Upper lobe of right lung (tissue), 1 donor: ENCODE results near the gene ZNF277. TPM values are rescaled to one million over a fixed set of nuclear protein-coding genes. Genes with fewer than 3 reads are reported as not detected.

Experiments used
- ATAC-seq: fragments of 200-7000 bp; cut with Tn5 transposase; one replicate; pipeline ENCODE4 v1.9.1; 2020; ENCODE audit warnings: mild to moderate bottlenecking, moderate library complexity
- DNase-seq: peaks from one replicate; pipeline ENCODE4 v3.0.0-alpha.2; 2020
- H3K27ac ChIP-seq: fragments of 200-600 bp; one replicate; pipeline ENCODE4 v1.8.0; 2022
- H3K27me3 ChIP-seq: fragments of 200-600 bp; one replicate; pipeline ENCODE4 v1.8.0; 2022; ENCODE audit warnings: mild to moderate bottlenecking
- H3K36me3 ChIP-seq: fragments of 200-600 bp; one replicate; pipeline ENCODE4 v1.8.0; 2022
- H3K4me1 ChIP-seq: fragments of 200-600 bp; one replicate; pipeline ENCODE4 v1.8.0; 2022
- H3K4me3 ChIP-seq: fragments of 200-600 bp; one replicate; pipeline ENCODE4 v1.8.0; 2022; ENCODE audit warnings: mild to moderate bottlenecking
- H3K9me3 ChIP-seq: fragments of 200-600 bp; one replicate; pipeline ENCODE4 v1.8.0; 2022
- CTCF ChIP-seq: fragments of 200-600 bp; IDR thresholded peaks from one replicate; pipeline ENCODE4 v1.8.0; 2022; ENCODE audit warnings: antibody characterized with exemption
- intact Hi-C: fragments of 100-400 bp; cut with DNase I; formaldehyde crosslinking; loops from one replicate; pipeline ENCODE4 v1.11.0; 2022
- total RNA-seq: library from RNA; stranded (reverse); fragmentation: NEBNext Ultra II Directional; extraction: Animal tissue kit (Norgen Biotek cat#: 25700); gene quantifications from one replicate; pipeline ENCODE4 v1.2.1, GENCODE V29; 2021
- donor health status: DM: no; HTN: yes; CAD: no; lungs with severe emphysema.

ZNF277 gene
- total RNA-seq, 1 donor from 2014 or later, result 31.0 TPM

GRCh38 chr7:112232212-112232978 is 25.9 kb downstream of the ZNF277 start:
- no peaks in the 10 kb centered on the region for H3K27me3 ChIP-seq
- intact Hi-C loops, result no loop called here
- no peak overlapping the region for H3K27ac ChIP-seq
- ATAC-seq (no peak), DNase-seq (no peak)
- H3K36me3 ChIP-seq, result no peaks in the 10 kb centered on the region
- H3K4me1 ChIP-seq, result no peaks in the 10 kb centered on the region
- no peak for TF ChIP-seq CTCF
- H3K4me3 ChIP-seq, result no peak overlapping the region
- no peaks in the 10 kb centered on the region for H3K9me3 ChIP-seq

- Histone ChIP-seq H3K27me3 (no peaks in the 10 kb centered on the region), H3K9me3 (no peaks in the 10 kb centered on the region), H3K27ac (no peak overlapping the region), H3K4me1 (no peaks in the 10 kb centered on the region), H3K4me3 (no peak overlapping the region), H3K36me3 (no peaks in the 10 kb centered on the region)
- intact Hi-C loops, result no loop called here
- DNase-seq (no peak), ATAC-seq (no peak)
- no peak for TF ChIP-seq CTCF
Observed at GRCh38 chr7:112233048-112233697, 26.7 kb downstream of the ZNF277 start.

- DNase-seq, result no peak
- H3K4me1 ChIP-seq, result no peaks in the 10 kb centered on the region
- intact Hi-C loops, result no loop called here
- no peak overlapping the region for H3K4me3 ChIP-seq
- H3K27ac ChIP-seq, result no peak overlapping the region
- H3K36me3 ChIP-seq, result no peaks in the 10 kb centered on the region
- TF ChIP-seq CTCF, result no peak
- H3K27me3 ChIP-seq, result no peaks in the 10 kb centered on the region
- ATAC-seq, result no peak
- H3K9me3 ChIP-seq, result no peaks in the 10 kb centered on the region
Observed at GRCh38 chr7:112234147-112234546, 27.7 kb downstream of the ZNF277 start.

GRCh38 chr7:112236597-112236996 is 30.1 kb downstream of the ZNF277 start:
- no peaks in the 10 kb centered on the region for H3K27me3 ChIP-seq
- no peak for TF ChIP-seq CTCF
- H3K27ac ChIP-seq, result no peak overlapping the region
- H3K4me1 ChIP-seq, result no peaks in the 10 kb centered on the region
- H3K4me3 ChIP-seq, result no peak overlapping the region
- intact Hi-C loops, result no loop called here
- DNase-seq (no peak), ATAC-seq (no peak)
- H3K9me3 ChIP-seq, result no peaks in the 10 kb centered on the region
- no peaks in the 10 kb centered on the region for H3K36me3 ChIP-seq

- DNase-seq (no peak), ATAC-seq (no peak)
- Histone ChIP-seq H3K9me3 (no peaks in the 10 kb centered on the region), H3K4me1 (no peaks in the 10 kb centered on the region), H3K36me3 (no peaks in the 10 kb centered on the region), H3K27me3 (no peaks in the 10 kb centered on the region), H3K4me3 (no peak overlapping the region), H3K27ac (no peak overlapping the region)
- intact Hi-C loops, result no loop called here
- no peak for TF ChIP-seq CTCF
Observed at GRCh38 chr7:112238330-112238729, 31.8 kb downstream of the ZNF277 start.
